Nephron (organoid): ENCODE data around the gene PHC1.

Source experiments
- H3K27ac Mint-ChIP-seq, 3 experiments: 2 replicates each; pipeline ENCODE4 v1.8.0; 2020; ENCODE audit warnings: mixed read lengths in 3 of 3, mild to moderate bottlenecking in 2 of 3, moderate library complexity in 1 of 3
- H3K27me3 Mint-ChIP-seq: 2 replicates; pipeline ENCODE4 v1.8.0; 2021; ENCODE audit warnings: low read depth, mild to moderate bottlenecking, moderate library complexity, mixed read lengths
- H3K36me3 Mint-ChIP-seq: 2 replicates; pipeline ENCODE4 v1.8.0; 2020; ENCODE audit warnings: low read depth, mixed read lengths
- H3K4me1 Mint-ChIP-seq: 2 replicates; pipeline ENCODE4 v1.8.0; 2020; ENCODE audit warnings: mixed read lengths
- H3K4me3 Mint-ChIP-seq, 3 experiments: 2 replicates each; pipeline ENCODE4 v1.8.0; 2020; ENCODE audit warnings: mild to moderate bottlenecking in 3 of 3, mixed read lengths in 3 of 3, moderate library complexity in 2 of 3
- H3K9me3 Mint-ChIP-seq: 2 replicates; pipeline ENCODE4 v1.8.0; 2020; ENCODE audit warnings: mixed read lengths
- TF ChIP-seq, protein P1 (sequence below), 3 experiments: fragments of 200-600 bp; sonication (generic); IDR thresholded peaks; one replicate each; pipeline ENCODE4 v1.5.0; 2021; ENCODE audit warnings: antibody characterized with exemption in 3 of 3; ENCODE audit not compliant: unreplicated experiment in 3 of 3

PHC1 gene

DNA sequence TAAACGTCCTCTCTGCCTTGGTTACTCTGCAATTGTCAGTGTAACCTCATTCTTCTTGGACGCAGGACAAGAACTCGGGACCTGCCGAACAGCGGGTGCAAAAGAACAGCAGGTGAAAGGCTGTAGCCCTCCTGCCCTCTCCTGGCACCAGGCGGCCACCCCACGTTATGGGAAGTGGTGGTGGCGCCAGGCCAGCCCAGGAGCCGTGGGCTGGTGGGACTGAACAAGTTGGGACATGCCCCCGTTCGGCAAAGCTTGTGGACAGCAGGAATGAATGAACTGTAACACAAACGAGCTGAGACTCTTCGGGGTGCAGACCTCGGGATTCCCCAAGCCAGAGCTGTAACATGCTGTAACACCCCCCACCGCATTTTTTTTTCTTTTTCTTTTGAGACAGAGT lies 41.8 kb downstream of the PHC1 start:
- peaks cover 25% of the 10 kb centered on the region for H3K36me3 Mint-ChIP-seq
- no peaks in the 10 kb centered on the region for H3K4me1 Mint-ChIP-seq
- TF ChIP-seq, protein P1, sequence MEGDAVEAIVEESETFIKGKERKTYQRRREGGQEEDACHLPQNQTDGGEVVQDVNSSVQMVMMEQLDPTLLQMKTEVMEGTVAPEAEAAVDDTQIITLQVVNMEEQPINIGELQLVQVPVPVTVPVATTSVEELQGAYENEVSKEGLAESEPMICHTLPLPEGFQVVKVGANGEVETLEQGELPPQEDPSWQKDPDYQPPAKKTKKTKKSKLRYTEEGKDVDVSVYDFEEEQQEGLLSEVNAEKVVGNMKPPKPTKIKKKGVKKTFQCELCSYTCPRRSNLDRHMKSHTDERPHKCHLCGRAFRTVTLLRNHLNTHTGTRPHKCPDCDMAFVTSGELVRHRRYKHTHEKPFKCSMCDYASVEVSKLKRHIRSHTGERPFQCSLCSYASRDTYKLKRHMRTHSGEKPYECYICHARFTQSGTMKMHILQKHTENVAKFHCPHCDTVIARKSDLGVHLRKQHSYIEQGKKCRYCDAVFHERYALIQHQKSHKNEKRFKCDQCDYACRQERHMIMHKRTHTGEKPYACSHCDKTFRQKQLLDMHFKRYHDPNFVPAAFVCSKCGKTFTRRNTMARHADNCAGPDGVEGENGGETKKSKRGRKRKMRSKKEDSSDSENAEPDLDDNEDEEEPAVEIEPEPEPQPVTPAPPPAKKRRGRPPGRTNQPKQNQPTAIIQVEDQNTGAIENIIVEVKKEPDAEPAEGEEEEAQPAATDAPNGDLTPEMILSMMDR (IDR thresholded peaks at IDR 0.05; ENCODE audit: unreplicated experiment in 3 of 3): no peak
- H3K27ac Mint-ChIP-seq: no peak overlapping the region
- peaks cover 4% of the 10 kb centered on the region for H3K9me3 Mint-ChIP-seq
- H3K4me3 Mint-ChIP-seq: no peak overlapping the region
- H3K27me3 Mint-ChIP-seq: no peaks in the 10 kb centered on the region

GRCh38 chr12:8956772-8957171 lies 42.5 kb downstream of the PHC1 start:
- Mint-ChIP-seq H3K9me3 (peaks cover 4% of the 10 kb centered on the region), H3K4me3 (no peak overlapping the region), H3K36me3 (peaks cover 27% of the 10 kb centered on the region), H3K27ac (no peak overlapping the region), H3K4me1 (no peaks in the 10 kb centered on the region), H3K27me3 (no peaks in the 10 kb centered on the region)
- TF ChIP-seq, protein P1 (IDR thresholded peaks at IDR 0.05; ENCODE audit: unreplicated experiment in 3 of 3): no peak

GRCh38 chr12:8957561-8957960 lies 43.3 kb downstream of the PHC1 start:
- Mint-ChIP-seq H3K9me3 (peaks cover 9% of the 10 kb centered on the region), H3K4me1 (no peaks in the 10 kb centered on the region), H3K27me3 (no peaks in the 10 kb centered on the region), H3K4me3 (no peak overlapping the region), H3K27ac (no peak overlapping the region), H3K36me3 (peaks cover 30% of the 10 kb centered on the region)
- TF ChIP-seq, protein P1 (IDR thresholded peaks at IDR 0.05; ENCODE audit: unreplicated experiment in 3 of 3): no peak

- TF ChIP-seq, protein P1 (IDR thresholded peaks at IDR 0.05; ENCODE audit: unreplicated experiment in 3 of 3): no peak
- Mint-ChIP-seq H3K27me3 (no peaks in the 10 kb centered on the region), H3K4me1 (no peaks in the 10 kb centered on the region), H3K4me3 (no peak overlapping the region), H3K36me3 (peaks cover 25% of the 10 kb centered on the region), H3K9me3 (peaks cover 7% of the 10 kb centered on the region), H3K27ac (no peak overlapping the region)
Observed at GRCh38 chr12:8958066-8958465, 43.8 kb downstream of the PHC1 start.

- TF ChIP-seq, protein P1 (IDR thresholded peaks at IDR 0.05; ENCODE audit: unreplicated experiment in 3 of 3): no peak
- no peak overlapping the region for H3K27ac Mint-ChIP-seq
- H3K4me3 Mint-ChIP-seq: no peak overlapping the region
- H3K9me3 Mint-ChIP-seq: peaks cover 18% of the 10 kb centered on the region
- H3K36me3 Mint-ChIP-seq: peaks cover 17% of the 10 kb centered on the region
- no peaks in the 10 kb centered on the region for H3K27me3 Mint-ChIP-seq
- H3K4me1 Mint-ChIP-seq: no peaks in the 10 kb centered on the region
Observed at GRCh38 chr12:8960176-8960575, 45.9 kb downstream of the PHC1 start.

DNA sequence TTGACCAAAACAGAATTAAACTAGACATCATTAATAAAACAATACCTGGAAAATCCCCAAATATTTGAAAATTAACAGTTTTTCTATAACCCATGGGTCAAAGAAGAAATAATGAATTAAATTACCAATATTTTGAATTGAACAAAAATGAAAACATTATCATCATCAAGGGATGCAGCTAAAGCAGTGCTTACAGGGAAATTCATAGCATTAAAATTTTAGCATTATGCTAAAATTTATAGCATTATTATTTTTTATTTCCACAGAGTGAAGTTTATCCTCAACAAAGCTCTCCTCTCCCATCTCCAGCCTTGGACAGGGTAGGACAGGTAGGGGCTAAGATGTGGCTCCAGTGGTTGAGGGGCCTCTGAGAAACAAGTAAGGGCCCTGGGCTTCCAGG lies 54.5 kb downstream of the PHC1 start:
- no peak overlapping the region for H3K27ac Mint-ChIP-seq

More for the DNA sequence above, 54.5 kb downstream of the PHC1 start:
- Mint-ChIP-seq H3K4me3 (no peak overlapping the region), H3K27me3 (no peaks in the 10 kb centered on the region), H3K9me3 (peaks cover 37% of the 10 kb centered on the region), H3K4me1 (no peaks in the 10 kb centered on the region), H3K36me3 (peaks cover 8% of the 10 kb centered on the region)
- TF ChIP-seq, protein P1 (IDR thresholded peaks at IDR 0.05; ENCODE audit: unreplicated experiment in 3 of 3): no peak
